Stimulated activated effector memory CD8-positive, alpha-beta T cell treated with anti-CD3 and anti-CD28 coated beads, Interleukin-12 subunit alpha, Interleukin-12 subunit beta, amount 100 ng/mL, for 72 hours (primary cell): Measurements from ENCODE around the gene CLEC17A.
"Not testable (repeated sequence)": the region's sequence is repeated elsewhere in the genome, so short reads cannot be mapped to it uniquely, and the experiment has no call there.

Experiments
- ATAC-seq: fragments of 150-1000 bp; cut with Tn5 transposase; 2 replicates; pipeline ENCODE4 v1.10.0; 2021
- DNase-seq, 2 donors: peaks; one replicate each; pipeline ENCODE4 v3.0.0; 2021 to 2022; ENCODE audit warnings: low spot score in 2 of 2
- H3K27ac Mint-ChIP-seq: one replicate; pipeline ENCODE4 v1.8.0; 2022; ENCODE audit warnings: mild to moderate bottlenecking, mixed read lengths
- H3K36me3 Mint-ChIP-seq: one replicate; pipeline ENCODE4 v1.8.0; 2022; ENCODE audit warnings: mild to moderate bottlenecking, mixed read lengths
- H3K4me1 Mint-ChIP-seq: one replicate; pipeline ENCODE4 v1.8.0; 2022; ENCODE audit warnings: mixed read lengths
- H3K4me3 Mint-ChIP-seq: one replicate; pipeline ENCODE4 v1.8.0; 2022; ENCODE audit warnings: mild to moderate bottlenecking, mixed read lengths
- H3K9me3 Mint-ChIP-seq: one replicate; pipeline ENCODE4 v1.8.0; 2022; ENCODE audit warnings: mixed read lengths

CLEC17A gene

DNA sequence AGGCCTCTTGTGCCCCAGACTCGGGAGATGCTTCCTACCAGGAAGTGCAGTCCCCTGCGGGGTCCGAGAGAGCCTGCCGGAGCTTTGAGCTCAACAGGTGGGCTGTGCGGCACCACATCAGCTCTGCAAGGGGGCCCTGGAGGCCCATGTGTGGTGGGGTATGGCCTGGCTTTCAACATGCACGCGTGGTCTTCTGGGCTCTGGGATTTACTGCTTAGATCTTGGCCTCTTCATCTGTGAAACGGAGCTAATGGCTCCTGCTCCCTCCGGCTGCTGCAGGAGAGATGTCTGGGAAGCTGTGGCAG, 29.0 kb upstream of the CLEC17A start:
- no peaks in the 10 kb centered on the region for H3K9me3 Mint-ChIP-seq
- peaks cover 19% of the 10 kb centered on the region for H3K36me3 Mint-ChIP-seq
- no peak overlapping the region for H3K4me3 Mint-ChIP-seq
- H3K4me1 Mint-ChIP-seq, result peaks cover 65% of the 10 kb centered on the region
- no peak for DNase-seq
- H3K27ac Mint-ChIP-seq, result peak overlapping the region; percentile 77
- ATAC-seq, result no peak

DNA sequence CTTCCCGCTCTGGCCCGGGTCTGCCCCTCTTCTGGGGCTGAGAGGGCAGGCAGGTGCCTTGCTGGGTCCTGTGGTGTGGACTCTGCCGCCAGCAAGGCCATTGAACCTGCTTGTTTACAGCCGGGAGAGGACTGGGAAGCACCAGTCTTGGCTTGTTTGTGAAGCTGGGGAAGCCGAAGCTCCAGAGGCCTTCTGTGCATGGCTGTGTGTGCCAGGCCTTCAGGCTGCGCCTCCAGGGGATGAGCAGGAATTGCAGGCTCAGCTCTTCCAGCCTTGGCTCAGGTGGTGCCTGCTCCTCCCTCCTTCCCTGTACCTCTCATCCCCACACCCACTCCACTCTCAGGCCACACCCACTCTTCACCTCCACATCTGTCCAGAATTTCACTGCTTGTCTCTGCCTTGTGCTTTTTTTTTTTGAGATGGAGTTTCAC, 28.5 kb upstream of the CLEC17A start:
- no peak for ATAC-seq
- peaks cover 14% of the 10 kb centered on the region for H3K36me3 Mint-ChIP-seq
- H3K4me1 Mint-ChIP-seq, result peaks cover 65% of the 10 kb centered on the region
- no peak for DNase-seq
- H3K4me3 Mint-ChIP-seq, result no peak overlapping the region
- peak overlapping the region; percentile 77 for H3K27ac Mint-ChIP-seq
- H3K9me3 Mint-ChIP-seq, result no peaks in the 10 kb centered on the region

DNA sequence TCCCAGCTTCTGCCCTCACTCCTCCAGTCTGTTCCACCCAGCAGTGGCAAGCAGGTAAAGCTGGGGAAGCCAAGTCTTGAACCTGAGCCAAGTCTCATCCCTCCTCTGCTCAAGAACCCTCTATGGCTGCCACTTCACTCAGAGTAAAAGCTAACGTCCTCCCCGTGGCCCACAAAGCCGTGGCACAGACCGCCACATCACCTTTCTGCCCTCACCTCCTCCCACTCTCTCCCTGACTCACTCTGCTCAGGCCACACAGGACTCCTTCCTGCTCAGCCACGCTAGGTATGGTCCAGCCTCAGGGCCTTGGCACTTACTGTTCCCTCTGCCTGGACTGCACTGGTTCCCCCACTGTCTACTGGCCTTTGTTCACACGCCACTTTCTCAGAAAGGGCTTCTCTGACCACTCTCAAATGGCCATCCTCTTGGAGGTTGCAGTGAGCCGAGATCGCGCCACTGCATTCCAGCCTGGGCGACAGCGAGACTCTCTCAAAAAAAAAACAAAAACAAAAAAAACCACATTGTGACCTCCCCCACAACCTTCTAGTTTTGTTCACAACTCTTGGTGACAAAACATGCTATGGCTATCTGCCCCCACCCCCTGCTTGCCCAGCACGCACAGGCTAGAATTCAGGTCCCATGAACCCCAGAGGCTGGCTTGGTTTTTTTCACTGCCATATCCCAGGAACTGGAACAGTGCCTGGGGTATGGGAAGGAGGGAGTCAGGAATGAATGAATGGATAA, 26.8 kb upstream of the CLEC17A start:
- H3K9me3 Mint-ChIP-seq, result no peaks in the 10 kb centered on the region
- H3K36me3 Mint-ChIP-seq, result peaks cover 6% of the 10 kb centered on the region
- H3K4me1 Mint-ChIP-seq, result peaks cover 57% of the 10 kb centered on the region
- peak; percentile 80 for ATAC-seq
- peak overlapping the region; percentile 96 for H3K27ac Mint-ChIP-seq
- H3K4me3 Mint-ChIP-seq, result peak overlapping the region; percentile 72
- DNase-seq, result peak in 1 of 2 donors; percentile 32

DNA sequence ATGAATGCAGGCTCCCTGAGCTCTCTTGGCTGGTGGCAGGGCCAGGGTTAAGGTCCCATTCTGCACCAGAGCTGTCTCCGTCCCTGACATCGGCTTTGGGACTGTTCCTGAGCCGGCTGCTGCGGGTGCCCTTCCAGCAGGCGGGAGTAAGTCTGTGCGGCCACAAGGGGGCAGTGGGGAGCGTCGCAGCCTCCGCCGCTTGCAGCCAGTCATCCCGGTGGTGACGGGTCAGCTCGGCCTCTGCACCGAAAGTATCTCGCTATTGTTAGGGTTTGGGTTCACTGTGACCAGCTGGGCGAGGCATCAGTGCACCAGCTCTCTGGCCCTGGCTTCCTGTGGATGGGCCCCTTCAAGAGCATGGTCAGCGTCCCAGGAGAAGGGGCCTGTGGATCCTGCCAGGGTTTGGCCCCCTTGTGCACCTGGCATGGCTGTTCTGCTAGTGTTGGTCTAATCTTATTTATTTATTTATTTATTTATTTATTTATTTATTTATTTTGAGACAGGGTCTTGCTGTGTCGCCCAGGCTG, 26.2 kb upstream of the CLEC17A start:
- ATAC-seq, result peak; percentile 87
- DNase-seq, result peak; percentile 72 to 86
- Mint-ChIP-seq H3K4me3 (peak overlapping the region; percentile 72), H3K9me3 (no peaks in the 10 kb centered on the region), H3K27ac (peak overlapping the region; percentile 96), H3K4me1 (peaks cover 54% of the 10 kb centered on the region), H3K36me3 (peaks cover 6% of the 10 kb centered on the region)

DNA sequence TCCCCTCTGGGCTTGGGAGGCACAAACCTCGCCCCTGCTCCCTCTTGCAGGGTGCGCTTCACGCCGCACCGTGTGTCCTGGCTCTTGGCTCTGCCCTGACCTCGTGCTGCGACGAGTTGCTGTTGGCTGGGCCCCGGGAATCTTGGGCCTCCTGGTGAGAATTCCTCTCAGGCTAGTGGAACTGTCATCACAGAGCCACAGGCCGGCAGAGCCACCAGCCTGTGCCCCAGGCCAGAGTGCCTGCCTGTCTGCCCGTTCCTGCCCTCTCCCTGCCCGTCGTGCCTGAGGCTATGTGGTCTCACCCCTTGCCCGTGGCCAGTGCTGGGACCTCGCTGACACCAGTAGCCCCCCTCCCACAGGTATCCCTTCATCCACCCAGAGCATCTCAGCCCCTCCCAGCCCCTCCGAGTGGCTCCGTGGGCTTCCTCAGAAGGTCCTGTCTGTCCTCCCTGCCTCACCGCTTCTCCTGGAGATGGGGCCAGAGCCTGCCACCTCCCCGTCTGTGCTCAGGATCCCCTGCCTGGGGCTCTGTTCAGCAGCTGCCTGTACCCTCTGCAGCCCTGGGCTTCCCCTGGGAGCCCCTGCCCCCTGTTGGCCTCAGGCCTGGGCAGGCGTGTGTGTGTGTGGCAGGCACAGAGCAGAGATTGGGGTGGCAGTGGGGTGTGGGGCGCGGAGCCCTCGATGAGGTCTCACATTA, 24.4 kb upstream of the CLEC17A start:
- Mint-ChIP-seq H3K27ac (no peak overlapping the region), H3K9me3 (no peaks in the 10 kb centered on the region), H3K4me1 (peaks cover 39% of the 10 kb centered on the region), H3K36me3 (peaks cover 6% of the 10 kb centered on the region), H3K4me3 (no peak overlapping the region)
- DNase-seq, result no peak
- ATAC-seq, result no peak

DNA sequence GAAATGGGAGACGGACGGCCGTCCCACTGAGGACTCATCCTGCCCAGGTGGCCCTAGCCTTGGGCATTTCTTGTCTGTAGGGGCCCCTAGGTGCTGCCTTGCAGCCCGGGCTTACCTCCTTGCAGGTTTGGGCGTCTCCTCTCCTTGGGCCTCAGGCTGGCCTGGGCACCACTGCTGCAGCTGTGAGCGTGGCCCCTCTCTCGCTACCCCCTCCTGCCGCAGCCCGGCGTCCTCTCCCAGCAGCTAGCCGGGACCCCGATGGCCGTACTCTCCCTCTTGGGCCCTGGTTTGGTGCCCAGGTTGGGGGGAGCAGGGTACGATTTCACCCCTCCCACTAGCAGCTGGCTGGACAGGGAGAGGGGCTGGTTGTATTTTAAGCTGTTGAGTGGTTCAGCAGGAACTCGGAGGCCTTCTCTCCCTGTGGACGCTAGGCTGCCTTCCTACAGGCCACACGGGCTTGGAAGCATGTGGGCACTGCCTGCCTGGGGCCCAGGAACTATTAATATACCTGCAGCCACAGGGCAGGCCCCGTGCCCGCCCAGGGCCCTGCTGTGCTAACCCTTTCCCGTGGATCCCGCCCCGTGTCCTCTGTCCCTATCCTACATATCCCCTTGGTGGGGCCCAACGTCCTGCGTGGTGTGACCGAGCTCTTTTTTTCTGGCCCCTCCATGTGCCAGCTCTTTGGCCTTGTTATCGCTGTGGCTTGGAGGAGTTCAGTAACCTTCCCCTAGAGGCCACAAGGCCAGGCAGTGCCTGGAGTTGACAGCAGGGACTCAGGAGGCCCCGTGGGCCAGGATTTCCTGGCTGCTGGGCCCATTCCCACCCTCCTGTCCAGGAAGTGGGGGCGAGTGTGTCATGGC, 22.7 kb upstream of the CLEC17A start:
- DNase-seq (no peak), ATAC-seq (no peak)
- H3K36me3 Mint-ChIP-seq, result peaks cover 11% of the 10 kb centered on the region
- no peak overlapping the region for H3K4me3 Mint-ChIP-seq
- H3K9me3 Mint-ChIP-seq, result no peaks in the 10 kb centered on the region
- H3K27ac Mint-ChIP-seq, result peak overlapping the region; percentile 69
- H3K4me1 Mint-ChIP-seq, result peaks cover 39% of the 10 kb centered on the region

DNA sequence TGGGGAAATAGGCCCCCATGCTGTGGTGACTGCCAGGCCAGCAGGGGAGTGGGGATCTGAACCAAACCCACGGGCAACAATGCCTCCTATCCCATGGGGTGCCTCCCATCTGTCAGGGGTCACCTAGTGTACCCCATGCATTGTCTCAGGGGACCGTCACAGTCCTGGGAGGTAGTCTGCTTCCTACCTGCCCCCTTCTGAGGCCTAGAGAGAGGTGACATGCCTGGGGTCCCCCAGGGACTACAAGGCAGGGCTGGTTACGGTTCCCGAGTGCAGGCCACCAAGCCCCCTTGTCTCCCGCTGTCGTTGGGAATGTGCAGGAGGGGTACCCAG, 22.1 kb upstream of the CLEC17A start:
- no peak overlapping the region for H3K4me3 Mint-ChIP-seq
- H3K4me1 Mint-ChIP-seq, result peaks cover 39% of the 10 kb centered on the region
- no peak for ATAC-seq
- DNase-seq, result no peak
- H3K27ac Mint-ChIP-seq, result peak overlapping the region; percentile 69
- peaks cover 14% of the 10 kb centered on the region for H3K36me3 Mint-ChIP-seq
- H3K9me3 Mint-ChIP-seq, result no peaks in the 10 kb centered on the region

DNA sequence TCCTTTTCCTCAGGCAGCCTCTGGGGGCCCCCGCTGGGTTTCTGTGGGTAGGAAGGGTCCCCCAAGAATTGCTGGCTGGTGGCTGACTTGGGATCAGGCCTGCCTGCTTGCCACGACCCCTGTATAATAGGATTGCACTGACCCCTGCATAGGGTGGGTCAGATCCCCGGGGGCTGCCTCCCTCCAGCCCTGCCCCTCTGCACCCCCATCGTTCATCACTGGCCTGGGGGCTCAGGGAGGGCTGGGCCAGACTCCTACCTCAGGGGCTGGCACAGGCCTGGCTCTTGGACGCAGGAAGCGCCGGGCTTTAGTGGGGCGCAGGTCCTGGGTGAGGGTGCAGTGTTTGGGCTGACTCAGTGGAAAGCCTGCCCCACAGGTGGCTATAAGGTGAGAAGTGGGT, 21.6 kb upstream of the CLEC17A start:
- DNase-seq (no peak), ATAC-seq (no peak)
- Mint-ChIP-seq H3K4me3 (peak overlapping the region; percentile 59), H3K9me3 (no peaks in the 10 kb centered on the region), H3K27ac (peak overlapping the region; percentile 92), H3K36me3 (peaks cover 18% of the 10 kb centered on the region), H3K4me1 (peaks cover 39% of the 10 kb centered on the region)

DNA sequence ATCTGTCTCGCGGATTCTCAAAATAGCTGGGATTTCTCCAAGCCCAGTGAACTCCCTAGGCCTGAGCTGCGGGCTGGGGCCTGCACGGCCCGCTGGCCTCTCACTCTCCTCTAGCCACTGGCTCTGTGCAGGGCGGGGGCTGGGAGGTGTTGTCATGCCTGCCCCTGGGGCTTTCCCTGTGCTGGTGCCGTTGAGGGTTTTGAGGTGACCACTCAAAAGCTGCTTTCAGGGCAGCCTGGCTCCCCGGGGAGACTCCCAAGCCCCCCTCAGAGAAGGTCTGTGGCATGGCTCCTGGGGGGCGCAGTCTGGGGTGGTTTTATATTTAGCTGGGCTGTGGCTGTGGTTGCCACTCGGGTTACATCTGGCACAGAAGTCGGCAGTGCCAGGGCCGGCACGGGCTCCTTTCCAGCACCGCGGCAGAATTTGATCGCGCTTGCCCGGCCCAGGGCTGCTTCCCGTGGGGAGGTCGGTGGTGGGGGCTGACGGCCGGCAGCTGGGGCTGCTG, 21.0 kb upstream of the CLEC17A start:
- ATAC-seq (peak; percentile 51), DNase-seq (no peak)
- peaks cover 14% of the 10 kb centered on the region for H3K36me3 Mint-ChIP-seq
- no peaks in the 10 kb centered on the region for H3K9me3 Mint-ChIP-seq
- H3K27ac Mint-ChIP-seq, result peak overlapping the region; percentile 92
- H3K4me3 Mint-ChIP-seq, result peak overlapping the region; percentile 59
- peaks cover 38% of the 10 kb centered on the region for H3K4me1 Mint-ChIP-seq

DNA sequence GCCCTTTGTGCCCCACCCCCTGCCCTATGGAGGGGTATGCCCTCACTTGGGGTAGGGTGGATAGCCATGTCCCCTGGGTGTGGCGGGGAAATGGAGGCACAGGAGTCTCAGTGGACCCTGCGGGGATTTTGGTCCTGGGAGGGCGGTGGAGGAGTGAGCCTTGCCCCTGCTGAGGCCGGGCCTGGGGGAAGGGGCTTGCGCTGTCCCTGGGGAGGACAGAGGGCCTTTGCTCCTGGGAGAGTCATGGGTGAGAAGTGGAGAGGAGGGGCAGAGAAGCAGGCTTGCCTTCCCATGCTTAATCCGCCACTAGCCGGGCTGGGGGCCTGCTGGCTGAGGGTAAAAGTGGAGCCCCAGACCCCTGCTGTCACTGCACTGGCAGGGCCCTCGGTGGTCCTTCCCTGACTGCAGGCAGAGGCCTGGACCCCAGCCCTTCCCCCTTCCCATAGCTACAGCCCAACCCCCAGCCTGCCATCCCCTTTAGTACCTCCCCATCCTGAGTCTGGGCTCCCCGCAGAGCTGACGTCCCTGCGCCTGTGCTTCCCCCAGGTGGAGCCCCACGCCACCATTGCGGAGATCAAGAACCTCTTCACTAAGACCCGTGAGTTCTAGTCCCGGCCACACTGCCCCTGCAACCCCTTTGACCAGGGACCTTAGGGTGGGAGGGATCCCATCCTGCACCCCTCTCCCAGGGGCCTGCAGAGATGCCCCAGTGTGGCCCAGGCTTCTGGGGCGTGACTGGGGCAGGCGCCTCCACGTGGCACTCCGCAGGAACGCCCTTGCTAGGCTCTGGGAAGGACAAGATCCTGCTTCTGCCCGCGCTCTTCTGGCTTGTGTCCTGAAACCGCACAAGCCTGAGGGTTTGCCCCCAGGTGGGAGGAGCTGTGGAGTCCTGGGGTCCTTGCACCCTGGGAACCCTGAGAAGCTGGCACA, 20.0 kb upstream of the CLEC17A start:
- peak overlapping the region; percentile 92 for H3K27ac Mint-ChIP-seq
- H3K4me1 Mint-ChIP-seq, result peaks cover 47% of the 10 kb centered on the region
- DNase-seq (no peak), ATAC-seq (no peak)
- peak overlapping the region; percentile 59 for H3K4me3 Mint-ChIP-seq
- peaks cover 21% of the 10 kb centered on the region for H3K36me3 Mint-ChIP-seq
- H3K9me3 Mint-ChIP-seq, result no peaks in the 10 kb centered on the region

DNA sequence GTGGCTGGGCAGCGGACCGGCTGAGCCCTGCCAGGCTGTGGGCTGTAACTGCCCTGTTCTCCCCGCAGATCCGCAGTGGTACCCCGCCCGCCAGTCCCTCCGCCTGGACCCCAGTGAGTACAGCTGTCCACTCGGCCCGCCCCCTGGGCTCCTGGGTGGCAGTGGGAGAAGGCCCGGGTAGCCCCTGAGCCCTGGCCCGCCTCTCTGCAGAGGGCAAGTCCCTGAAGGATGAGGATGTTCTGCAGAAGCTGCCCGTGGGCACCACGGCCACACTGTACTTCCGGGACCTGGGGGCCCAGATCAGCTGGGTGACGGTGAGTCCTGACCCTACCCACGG, 19.3 kb upstream of the CLEC17A start:
- DNase-seq (no peak), ATAC-seq (peak; percentile 1)
- peak overlapping the region; percentile 92 for H3K27ac Mint-ChIP-seq
- peak overlapping the region; percentile 54 for H3K4me3 Mint-ChIP-seq
- H3K9me3 Mint-ChIP-seq, result no peaks in the 10 kb centered on the region
- peaks cover 53% of the 10 kb centered on the region for H3K4me1 Mint-ChIP-seq
- H3K36me3 Mint-ChIP-seq, result peaks cover 27% of the 10 kb centered on the region

DNA sequence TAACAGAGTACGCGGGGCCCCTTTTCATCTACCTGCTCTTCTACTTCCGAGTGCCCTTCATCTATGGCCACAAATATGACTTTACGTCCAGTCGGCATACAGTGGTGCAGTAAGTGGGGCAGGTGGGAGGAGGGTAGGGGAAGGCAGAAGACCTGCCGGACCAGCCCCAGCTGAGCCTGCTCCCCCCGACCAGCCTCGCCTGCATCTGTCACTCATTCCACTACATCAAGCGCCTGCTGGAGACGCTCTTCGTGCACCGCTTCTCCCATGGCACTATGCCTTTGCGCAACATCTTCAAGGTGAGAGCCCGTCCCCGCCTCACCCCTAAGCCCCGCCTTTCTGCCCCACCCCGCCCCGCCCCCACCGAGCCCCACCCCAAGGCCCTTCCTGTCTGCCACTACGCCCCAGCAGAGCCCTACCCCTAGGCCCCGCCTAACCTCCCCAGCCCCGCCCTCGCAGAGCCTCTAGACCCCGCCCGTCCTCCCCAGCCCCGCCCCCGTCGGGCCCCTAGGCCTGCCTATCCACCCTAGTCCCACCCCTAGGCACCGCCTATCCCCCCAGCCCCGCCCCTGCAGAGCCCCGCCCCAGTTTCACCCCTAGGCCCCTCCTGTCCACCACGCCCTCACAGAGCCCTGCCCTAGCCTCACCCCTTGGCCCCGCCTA, 18.8 kb upstream of the CLEC17A start:
- ATAC-seq, result peak; percentile 70
- Mint-ChIP-seq H3K4me3 (peak overlapping the region; percentile 54), H3K36me3 (peaks cover 32% of the 10 kb centered on the region), H3K27ac (peak overlapping the region; percentile 92), H3K9me3 (no peaks in the 10 kb centered on the region), H3K4me1 (peaks cover 59% of the 10 kb centered on the region)
- no peak for DNase-seq

DNA sequence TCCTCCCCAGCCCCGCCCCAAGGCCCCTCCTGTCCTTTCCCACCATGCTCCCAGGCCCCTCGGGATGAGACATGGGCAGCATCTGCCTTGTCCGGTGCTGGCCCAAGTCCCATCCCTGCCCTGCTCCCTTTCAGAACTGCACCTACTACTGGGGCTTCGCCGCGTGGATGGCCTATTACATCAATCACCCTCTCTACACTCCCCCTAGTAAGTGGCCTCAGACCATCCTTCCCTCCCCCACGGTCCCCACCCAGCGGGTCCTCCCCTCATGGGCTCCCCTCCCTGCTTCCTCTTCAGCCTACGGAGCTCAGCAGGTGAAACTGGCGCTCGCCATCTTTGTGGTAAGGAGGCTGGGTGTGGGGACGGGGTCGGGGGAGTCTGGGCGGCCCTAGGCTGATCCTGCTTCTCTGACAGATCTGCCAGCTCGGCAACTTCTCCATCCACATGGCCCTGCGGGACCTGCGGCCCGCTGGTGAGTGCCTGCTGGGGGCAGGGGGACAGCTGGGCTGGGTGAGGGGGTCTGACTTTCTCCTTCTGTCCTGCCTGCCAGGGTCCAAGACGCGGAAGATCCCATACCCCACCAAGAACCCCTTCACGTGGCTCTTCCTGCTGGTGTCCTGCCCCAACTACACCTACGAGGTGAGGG, 18.1 kb upstream of the CLEC17A start:
- Mint-ChIP-seq H3K36me3 (peaks cover 32% of the 10 kb centered on the region), H3K4me1 (peaks cover 61% of the 10 kb centered on the region)
- H3K9me3 Mint-ChIP-seq, DNase-seq, H3K27ac Mint-ChIP-seq, ATAC-seq, H3K4me3 Mint-ChIP-seq: not testable (repeated sequence)

DNA sequence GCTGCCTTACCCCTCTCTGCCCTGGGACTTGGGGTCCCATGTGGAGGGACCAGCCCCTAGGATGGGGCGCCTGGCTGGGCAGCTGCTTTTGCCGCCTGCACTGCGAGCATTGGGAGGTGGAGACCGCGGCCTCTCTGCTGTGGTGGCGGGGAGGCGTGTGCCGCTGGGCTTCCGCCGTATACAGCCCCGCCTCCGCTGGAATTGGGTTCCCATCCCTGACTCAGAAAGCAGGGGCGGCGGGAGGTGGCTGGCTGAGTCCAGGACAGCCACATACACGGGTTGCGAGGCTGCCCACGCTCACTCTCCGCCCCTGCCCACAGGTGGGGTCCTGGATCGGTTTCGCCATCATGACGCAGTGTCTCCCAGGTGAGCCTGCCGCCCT, 17.6 kb upstream of the CLEC17A start:
- Mint-ChIP-seq H3K9me3 (no peaks in the 10 kb centered on the region), H3K4me3 (no peak overlapping the region), H3K27ac (no peak overlapping the region), H3K36me3 (peaks cover 33% of the 10 kb centered on the region), H3K4me1 (peaks cover 59% of the 10 kb centered on the region)
- no peak for ATAC-seq
- DNase-seq, result no peak
